Naive thymus-derived CD4-positive, alpha-beta T cell (primary cell): Measurements from ENCODE around the gene PCDHA6. TPM values are rescaled to one million over a fixed set of nuclear protein-coding genes. Genes with fewer than 3 reads are reported as not detected.
"Not testable (repeated sequence)": the region's sequence is repeated elsewhere in the genome, so short reads cannot be mapped to it uniquely, and the experiment has no call there.

Experiments
- ATAC-seq: fragments of 150-1000 bp; cut with Tn5 transposase; 2 replicates; pipeline ENCODE4 v1.10.0; 2021; ENCODE audit warnings: mild to moderate bottlenecking, moderate library complexity
- CTCF ChIA-PET: fragments of 350-600 bp; sonication (Branson Sonifier 250); formaldehyde crosslinking; loops from one replicate; lab custom pipeline; 2021; ENCODE audit warnings: antibody characterized with exemption; lab: Charles Lee
- POLR2A ChIA-PET: fragments of 350-600 bp; sonication (Branson Sonifier 250); formaldehyde crosslinking; loops from one replicate; lab custom pipeline; 2021; ENCODE audit warnings: antibody characterized with exemption, inconsistent platforms; lab: Charles Lee
- DNase-seq, 9 donors: peaks; one replicate each; pipeline versions ENCODE4 v3.0.0 to v3.0.0-alpha.2; 2020 to 2022; ENCODE audit warnings: mixed read lengths in 1 of 9
- H3K27ac ChIP-seq: one replicate; pipeline ENCODE4 v1.7.0; 2013; ENCODE audit warnings: mild to moderate bottlenecking, low read depth, low read length, moderate library complexity
- H3K27me3 ChIP-seq, 2 donors: one replicate each; pipeline ENCODE4 v1.7.0; 2013; ENCODE audit warnings: low read length in 2 of 2, mild to moderate bottlenecking in 2 of 2, moderate library complexity in 2 of 2; ENCODE audit not compliant: control insufficient read depth in 2 of 2, insufficient read depth in 2 of 2
- H3K36me3 ChIP-seq, 3 experiments: 1 replicate in 2 of 3; 2 replicates in 1 of 3; pipeline ENCODE4 v1.7.0; 2013; ENCODE audit warnings: low read length in 3 of 3, mild to moderate bottlenecking in 3 of 3, moderate library complexity in 1 of 3; ENCODE audit not compliant: insufficient read depth in 3 of 3, control insufficient read depth in 2 of 3
- H3K4me1 ChIP-seq, 2 donors: one replicate each; pipeline ENCODE4 v1.7.0; 2013; ENCODE audit warnings: low read length in 2 of 2, mild to moderate bottlenecking in 2 of 2, moderate library complexity in 1 of 2; ENCODE audit not compliant: control insufficient read depth in 2 of 2, insufficient read depth in 2 of 2
- H3K4me3 ChIP-seq: 2 replicates; pipeline ENCODE4 v1.7.0; 2013; ENCODE audit warnings: mild to moderate bottlenecking, low read length
- H3K9me3 ChIP-seq, 3 experiments: 1 replicate in 2 of 3; 2 replicates in 1 of 3; pipeline ENCODE4 v1.7.0; 2013; ENCODE audit warnings: low read length in 3 of 3; ENCODE audit not compliant: control insufficient read depth in 2 of 3
- H3K27ac Mint-ChIP-seq, 9 donors: one replicate each; pipeline ENCODE4 v1.8.0; 2020 to 2022; ENCODE audit warnings: mixed read lengths in 9 of 9, mild to moderate bottlenecking in 8 of 9, moderate library complexity in 5 of 9, inconsistent platforms in 2 of 9
- H3K27me3 Mint-ChIP-seq, 5 donors: one replicate each; pipeline ENCODE4 v1.8.0; 2021 to 2022; ENCODE audit warnings: mixed read lengths in 5 of 5, mild to moderate bottlenecking in 1 of 5
- H3K36me3 Mint-ChIP-seq, 5 donors: one replicate each; pipeline ENCODE4 v1.8.0; 2020 to 2022; ENCODE audit warnings: mixed read lengths in 5 of 5, mild to moderate bottlenecking in 3 of 5, inconsistent platforms in 1 of 5
- H3K4me1 Mint-ChIP-seq, 7 donors: one replicate each; pipeline ENCODE4 v1.8.0; 2020 to 2022; ENCODE audit warnings: mixed read lengths in 7 of 7, mild to moderate bottlenecking in 3 of 7, inconsistent platforms in 1 of 7
- H3K4me3 Mint-ChIP-seq, 10 donors: one replicate each; pipeline ENCODE4 v1.8.0; 2020 to 2022; ENCODE audit warnings: mild to moderate bottlenecking in 10 of 10, mixed read lengths in 10 of 10, moderate library complexity in 6 of 10, inconsistent platforms in 2 of 10
- H3K9me3 Mint-ChIP-seq, 11 donors: one replicate each; pipeline ENCODE4 v1.8.0; 2020 to 2022; ENCODE audit warnings: mixed read lengths in 11 of 11, mild to moderate bottlenecking in 4 of 11, inconsistent platforms in 1 of 11, moderate library complexity in 1 of 11
- intact Hi-C, 2 donors: fragments of 100-400 bp; cut with micrococcal nuclease; formaldehyde crosslinking; loops; one replicate each; pipeline ENCODE4 v1.15.1; 2023
- polyA plus RNA-seq, 2 donors: library from polyadenylated mRNA; unstranded; fragments of 300-500 nt; fragmentation: Illumina TruSeq; gene quantifications; one replicate each; pipeline ENCODE4 v1.2.3, GENCODE V29; 2021
- total RNA-seq, 6 experiments: library from RNA in 5 of 6; stranded (reverse) in 5 of 6; gene quantifications; 1 replicate in 5 of 6; 2 replicates in 1 of 6; pipeline ENCODE4 v1.2.3 and lab custom pipeline; 2021 to 2026

PCDHA6 gene
- total and polyA plus RNA-seq, 7 experiments from 2014 or later = not detected

- Mint-ChIP-seq H3K27ac (peak within 1 kb of the TSS in 1 of 9 donors; percentile 18), H3K4me1 (no peaks in the 10 kb centered on the region), H3K4me3 (peak within 1 kb of the TSS in 2 of 10 donors; percentile 5 to 6), H3K9me3 (peaks cover 2 to 67% (median 22%) of the 10 kb centered on the region in 11 donors), H3K36me3 (peaks cover 0 to 23% (median 4%) of the 10 kb centered on the region in 5 donors), H3K27me3 (peaks cover 0 to 56% (median 34%) of the 10 kb centered on the region in 5 donors)
- DNase-seq = no peak
- Histone ChIP-seq H3K27ac (no peak within 1 kb of the TSS), H3K4me3 (no peak within 1 kb of the TSS), H3K27me3 (peaks cover 0 to 7% of the 10 kb centered on the region in 2 donors), H3K9me3 (peaks cover 0 to 35% (median 0%) of the 10 kb centered on the region in 3 experiments), H3K36me3 (no peaks in the 10 kb centered on the region), H3K4me1 (no peaks in the 10 kb centered on the region)
- intact Hi-C loops = no loop called here
- CTCF ChIA-PET = no interaction called here
- ATAC-seq = no peak
- POLR2A ChIA-PET = no interaction called here
Observed at GRCh38 chr5:140833993-140834392, 6.2 kb downstream of the PCDHA6 start, which contains the start of gene PCDHA7. Gene PCDHA7 (plus strand): TSS chr5:140834269. CDS start chr5:140834384, 115 bp downstream.

GRCh38 chr5:140834439-140835008 is 6.8 kb downstream of the PCDHA6 start:
- peak overlapping the region in 1 of 9 donors; percentile 18 for H3K27ac Mint-ChIP-seq
- H3K36me3 ChIP-seq, H3K4me1 ChIP-seq, H3K27me3 ChIP-seq, ATAC-seq, H3K27ac ChIP-seq, intact Hi-C loops, CTCF ChIA-PET, POLR2A ChIA-PET, H3K4me1 Mint-ChIP-seq, H3K4me3 ChIP-seq, DNase-seq: not testable (repeated sequence)
- H3K9me3 ChIP-seq = peaks cover 0 to 34% (median 3%) of the 10 kb centered on the region in 3 experiments
- H3K4me3 Mint-ChIP-seq = peak overlapping the region in 1 of 10 donors; percentile 5
- peaks cover 0 to 58% (median 36%) of the 10 kb centered on the region in 5 donors for H3K27me3 Mint-ChIP-seq
- peaks cover 0 to 24% (median 4%) of the 10 kb centered on the region in 5 donors for H3K36me3 Mint-ChIP-seq
- H3K9me3 Mint-ChIP-seq = peaks cover 2 to 65% (median 22%) of the 10 kb centered on the region in 11 donors

DNA sequence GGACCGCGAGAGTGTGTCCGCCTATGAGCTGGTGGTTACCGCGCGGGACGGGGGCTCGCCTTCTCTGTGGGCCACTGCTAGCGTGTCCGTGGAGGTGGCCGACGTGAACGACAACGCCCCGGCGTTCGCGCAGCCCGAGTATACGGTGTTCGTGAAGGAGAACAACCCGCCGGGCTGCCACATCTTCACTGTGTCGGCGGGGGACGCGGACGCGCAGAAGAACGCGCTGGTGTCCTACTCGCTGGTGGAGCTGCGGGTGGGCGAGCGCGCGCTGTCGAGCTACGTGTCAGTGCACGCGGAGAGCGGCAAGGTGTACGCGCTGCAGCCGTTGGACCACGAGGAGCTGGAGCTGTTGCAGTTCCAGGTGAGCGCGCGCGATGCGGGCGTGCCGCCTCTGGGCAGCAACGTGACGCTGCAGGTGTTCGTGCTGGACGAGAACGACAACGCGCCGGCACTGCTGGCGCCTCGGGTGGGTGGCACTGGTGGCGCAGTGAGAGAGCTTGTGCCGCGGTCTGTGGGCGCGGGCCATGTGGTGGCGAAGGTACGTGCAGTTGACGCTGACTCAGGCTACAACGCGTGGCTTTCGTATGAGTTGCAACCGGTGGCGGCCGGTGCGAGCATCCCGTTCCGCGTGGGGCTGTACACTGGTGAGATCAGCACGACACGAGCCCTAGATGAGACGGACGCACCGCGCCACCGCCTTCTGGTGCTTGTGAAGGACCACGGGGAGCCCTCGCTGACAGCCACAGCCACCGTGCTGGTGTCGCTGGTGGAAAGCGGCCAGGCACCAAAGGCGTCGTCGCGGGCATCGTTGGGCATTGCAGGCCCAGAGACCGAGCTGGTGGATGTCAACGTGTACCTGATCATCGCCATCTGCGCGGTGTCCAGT is 8.1 kb downstream of the PCDHA6 start:
- intact Hi-C loops = no loop called here
- POLR2A ChIA-PET = no interaction called here
- Mint-ChIP-seq H3K36me3 (peaks cover 0 to 32% (median 4%) of the 10 kb centered on the region in 5 donors), H3K27ac (no peak overlapping the region), H3K27me3 (peaks cover 0 to 68% (median 46%) of the 10 kb centered on the region in 5 donors), H3K9me3 (peaks cover 11 to 71% (median 34%) of the 10 kb centered on the region in 11 donors), H3K4me1 (no peaks in the 10 kb centered on the region), H3K4me3 (no peak overlapping the region)
- DNase-seq = no peak
- no peaks in the 10 kb centered on the region for H3K36me3 ChIP-seq
- H3K4me1 ChIP-seq = no peaks in the 10 kb centered on the region
- CTCF ChIA-PET = no interaction called here
- H3K4me3 ChIP-seq = no peak overlapping the region
- ATAC-seq = no peak
- no peak overlapping the region for H3K27ac ChIP-seq
- H3K27me3 ChIP-seq = peaks cover 0 to 7% of the 10 kb centered on the region in 2 donors
- H3K9me3 ChIP-seq = peaks cover 0 to 26% (median 4%) of the 10 kb centered on the region in 3 experiments

- no peak within 1 kb of the TSS for H3K27ac ChIP-seq
- H3K4me3 Mint-ChIP-seq = peak within 1 kb of the TSS in 2 of 10 donors; percentile 3 to 18
- peaks cover 0 to 19% (median 4%) of the 10 kb centered on the region in 3 experiments for H3K9me3 ChIP-seq
- CTCF ChIA-PET = no interaction called here
- no peak within 1 kb of the TSS for H3K4me3 ChIP-seq
- no peaks in the 10 kb centered on the region for H3K4me1 ChIP-seq
- POLR2A ChIA-PET = no interaction called here
- peaks cover 0 to 45% (median 37%) of the 10 kb centered on the region in 5 donors for H3K27me3 Mint-ChIP-seq
- DNase-seq = no peak
- no peak for ATAC-seq
- H3K36me3 ChIP-seq = no peaks in the 10 kb centered on the region
- intact Hi-C loops = loop anchor here in 1 of 2 donors (5.0 kb wide), 1 partner anchor 41 kb away; the partner anchor contains the start of gene PCDHA13
- H3K9me3 Mint-ChIP-seq = peaks cover 5 to 63% (median 25%) of the 10 kb centered on the region in 11 donors
- H3K27ac Mint-ChIP-seq = peak within 1 kb of the TSS in 2 of 9 donors; percentile 39 to 51
- no peaks in the 10 kb centered on the region for H3K4me1 Mint-ChIP-seq
- H3K27me3 ChIP-seq = no peaks in the 10 kb centered on the region
- H3K36me3 Mint-ChIP-seq = peaks cover 0 to 14% (median 0%) of the 10 kb centered on the region in 5 donors
Observed at GRCh38 chr5:140840978-140841962, 13.5 kb downstream of the PCDHA6 start, which contains the start of gene PCDHA8. Gene PCDHA8 (plus strand): TSS chr5:140841187. CDS start chr5:140841322, 135 bp downstream.

- no peaks in the 10 kb centered on the region for H3K4me1 Mint-ChIP-seq
- Histone ChIP-seq H3K9me3 (peaks cover 0 to 14% (median 4%) of the 10 kb centered on the region in 3 experiments), H3K4me3 (no peak overlapping the region), H3K4me1 (no peaks in the 10 kb centered on the region), H3K36me3 (no peaks in the 10 kb centered on the region), H3K27ac (no peak overlapping the region), H3K27me3 (no peaks in the 10 kb centered on the region)
- CTCF ChIA-PET = no interaction called here
- peaks cover 0 to 50% (median 43%) of the 10 kb centered on the region in 5 donors for H3K27me3 Mint-ChIP-seq
- intact Hi-C loops = loop anchor here in 1 of 2 donors (5.0 kb wide), 1 partner anchor 39 kb away; the partner anchor contains the start of gene PCDHA13
- H3K9me3 Mint-ChIP-seq = peaks cover 10 to 71% (median 22%) of the 10 kb centered on the region in 11 donors
- H3K36me3 Mint-ChIP-seq = peaks cover 0 to 16% (median 0%) of the 10 kb centered on the region in 5 donors
- ATAC-seq (no peak), DNase-seq (no peak)
- no peak overlapping the region for H3K27ac Mint-ChIP-seq
- H3K4me3 Mint-ChIP-seq = no peak overlapping the region
- POLR2A ChIA-PET = no interaction called here
Observed at GRCh38 chr5:140842798-140843733, 15.3 kb downstream of the PCDHA6 start.
